Omental fat pad (tissue), 4 donors: ENCODE results near the gene NUP188. TPM values are rescaled to one million over a fixed set of nuclear protein-coding genes. Genes with fewer than 3 reads are reported as not detected.

Experiments
- ATAC-seq: fragments of 150-250 bp; one replicate; pipeline ENCODE4 v1.9.1; 2016; ENCODE audit warnings: mild to moderate bottlenecking, moderate library complexity; ENCODE audit not compliant: low FRiP score
- DNase-seq: peaks from one replicate; pipeline ENCODE4 v3.0.0-alpha.2; 2019; ENCODE audit warnings: low spot score
- total RNA-seq, 4 donors: library from RNA; depleted of rRNA; stranded (reverse); fragments of >200 nt; gene quantifications; one replicate each; pipeline ENCODE4 v1.1.0, GENCODE V29; 2016
- TF ChIP-seq, protein P1 (sequence below), 3 donors: fragments of 450-650 bp; IDR thresholded peaks; one replicate each; pipeline ENCODE4 v1.5.1; 2016 to 2017; ENCODE audit warnings: antibody characterized with exemption in 3 of 3, mild to moderate bottlenecking in 3 of 3, moderate library complexity in 2 of 3

Gene NUP188
- total RNA-seq, 4 donors from 2014 or later = 27.2 to 70.6 (median 38.3) TPM

GRCh38 chr9:128909859-128910258, 37.6 kb upstream of the NUP188 start:
- TF ChIP-seq, protein P1, sequence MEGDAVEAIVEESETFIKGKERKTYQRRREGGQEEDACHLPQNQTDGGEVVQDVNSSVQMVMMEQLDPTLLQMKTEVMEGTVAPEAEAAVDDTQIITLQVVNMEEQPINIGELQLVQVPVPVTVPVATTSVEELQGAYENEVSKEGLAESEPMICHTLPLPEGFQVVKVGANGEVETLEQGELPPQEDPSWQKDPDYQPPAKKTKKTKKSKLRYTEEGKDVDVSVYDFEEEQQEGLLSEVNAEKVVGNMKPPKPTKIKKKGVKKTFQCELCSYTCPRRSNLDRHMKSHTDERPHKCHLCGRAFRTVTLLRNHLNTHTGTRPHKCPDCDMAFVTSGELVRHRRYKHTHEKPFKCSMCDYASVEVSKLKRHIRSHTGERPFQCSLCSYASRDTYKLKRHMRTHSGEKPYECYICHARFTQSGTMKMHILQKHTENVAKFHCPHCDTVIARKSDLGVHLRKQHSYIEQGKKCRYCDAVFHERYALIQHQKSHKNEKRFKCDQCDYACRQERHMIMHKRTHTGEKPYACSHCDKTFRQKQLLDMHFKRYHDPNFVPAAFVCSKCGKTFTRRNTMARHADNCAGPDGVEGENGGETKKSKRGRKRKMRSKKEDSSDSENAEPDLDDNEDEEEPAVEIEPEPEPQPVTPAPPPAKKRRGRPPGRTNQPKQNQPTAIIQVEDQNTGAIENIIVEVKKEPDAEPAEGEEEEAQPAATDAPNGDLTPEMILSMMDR (IDR thresholded peaks at IDR 0.05) = no peak
- ATAC-seq (no peak), DNase-seq (no peak)

GRCh38 chr9:128910906-128911305, 36.6 kb upstream of the NUP188 start:
- DNase-seq (no peak), ATAC-seq (no peak)
- TF ChIP-seq, protein P1 (IDR thresholded peaks at IDR 0.05) = no peak

GRCh38 chr9:128911529-128912035, 35.9 kb upstream of the NUP188 start:
- TF ChIP-seq, protein P1 (IDR thresholded peaks at IDR 0.05) = no peak
- no peak for ATAC-seq
- DNase-seq = no peak

DNA sequence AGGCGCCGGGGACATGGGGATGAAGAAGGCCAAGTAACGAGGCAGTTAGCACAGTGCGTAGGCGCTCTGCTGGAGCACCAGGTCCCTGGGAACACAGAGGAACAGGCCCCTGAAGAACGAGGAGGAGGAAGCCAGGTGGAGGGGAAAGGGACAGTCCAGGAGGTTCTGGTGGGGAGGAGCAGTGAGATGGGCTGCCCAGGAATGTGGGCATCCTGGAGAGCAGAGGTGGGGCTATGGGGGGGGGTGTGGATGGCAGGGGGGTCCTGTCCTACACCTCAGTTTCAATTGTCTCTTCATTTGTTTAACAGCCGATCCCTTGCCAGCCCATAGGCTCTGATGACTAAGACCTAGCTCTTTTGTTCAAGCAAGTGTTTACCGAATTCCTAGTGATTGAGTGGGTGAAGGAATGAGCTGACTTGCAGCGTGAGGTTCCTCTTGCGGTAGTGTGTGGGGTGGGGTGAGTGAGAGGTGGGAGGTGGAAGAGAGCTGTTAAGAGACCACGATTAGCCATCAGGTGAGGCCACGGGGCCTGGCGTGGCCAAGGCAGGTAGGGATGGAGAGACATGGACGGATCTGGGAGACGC, 35.1 kb upstream of the NUP188 start:
- ATAC-seq = no peak
- no peak for DNase-seq
- TF ChIP-seq, protein P1 (IDR thresholded peaks at IDR 0.05) = no peak

DNA sequence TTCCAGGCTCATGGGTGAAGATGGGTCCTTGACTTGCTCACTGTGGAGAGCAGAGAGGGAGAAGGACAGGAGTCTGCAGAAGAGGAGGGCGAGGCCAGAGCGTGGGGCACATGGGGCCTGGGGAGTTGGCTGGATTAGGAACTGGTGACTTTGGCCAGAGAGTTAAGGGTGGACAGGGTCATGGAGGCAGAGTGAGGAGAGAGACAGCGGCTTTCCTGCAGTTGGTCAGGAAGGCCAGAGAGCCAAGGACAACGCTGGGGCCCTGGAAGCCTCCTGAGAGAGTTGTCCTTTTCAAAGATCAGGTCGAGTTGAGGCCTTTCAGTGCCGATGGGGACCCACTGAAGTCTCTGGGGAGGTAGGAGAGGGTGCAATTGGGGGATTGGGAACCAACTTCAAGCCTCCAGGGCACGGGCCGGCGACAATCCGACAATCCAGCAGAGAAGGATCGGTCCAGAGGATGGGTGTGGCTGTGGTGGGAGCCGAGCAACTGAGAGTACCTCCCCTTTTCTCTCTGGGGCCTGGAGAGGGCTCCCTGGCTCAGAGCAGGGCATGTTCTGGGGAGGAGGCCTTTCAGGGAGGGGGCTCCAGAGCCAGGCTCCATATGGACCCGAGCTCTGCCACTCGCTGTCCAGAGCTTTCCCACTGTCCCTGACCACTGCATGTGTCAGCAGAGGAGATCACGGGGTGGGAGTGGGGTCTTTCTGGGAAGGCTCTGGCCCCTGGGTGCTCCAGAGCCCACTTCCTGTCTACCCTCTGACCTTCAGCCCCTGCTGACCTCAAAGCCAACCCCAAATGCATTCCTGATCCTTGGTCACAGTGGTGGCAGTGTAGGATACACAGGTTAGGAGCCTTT, 34.2 kb upstream of the NUP188 start:
- ATAC-seq = no peak
- DNase-seq = no peak
- TF ChIP-seq, protein P1 (IDR thresholded peaks at IDR 0.05) = no peak

GRCh38 chr9:128913995-128914772, 33.3 kb upstream of the NUP188 start:
- ATAC-seq = no peak
- DNase-seq = no peak
- TF ChIP-seq, protein P1 (IDR thresholded peaks at IDR 0.05) = no peak
